AG08395 (cell line): ENCODE measurements around the gene DYNC1LI2.

Experiments
- DNase-seq: peaks from one replicate; pipeline ENCODE4 v3.0.0; 2012; ENCODE audit warnings: mixed read lengths, low spot score

The DYNC1LI2 gene

DNA sequence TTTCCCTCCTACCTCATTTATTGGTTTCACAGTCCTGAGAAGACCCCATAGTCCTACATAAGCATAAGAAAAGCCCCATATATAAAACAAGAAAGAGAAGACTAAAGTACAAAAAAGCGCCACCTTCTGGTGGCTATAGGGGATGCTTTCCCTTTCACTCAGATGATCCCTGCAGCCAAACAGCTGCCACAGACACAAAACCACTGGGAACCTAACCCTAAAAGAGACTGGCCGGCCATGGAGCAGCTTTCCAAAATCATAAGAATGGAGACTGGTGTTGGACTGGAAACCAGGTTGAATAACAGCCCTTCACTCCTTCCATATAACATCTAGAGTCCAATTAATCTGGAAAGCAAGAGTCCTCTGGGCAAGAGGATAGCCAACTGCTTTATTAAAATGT, 11.4 kb downstream of the DYNC1LI2 start:
- peak; percentile 68 for DNase-seq

DNA sequence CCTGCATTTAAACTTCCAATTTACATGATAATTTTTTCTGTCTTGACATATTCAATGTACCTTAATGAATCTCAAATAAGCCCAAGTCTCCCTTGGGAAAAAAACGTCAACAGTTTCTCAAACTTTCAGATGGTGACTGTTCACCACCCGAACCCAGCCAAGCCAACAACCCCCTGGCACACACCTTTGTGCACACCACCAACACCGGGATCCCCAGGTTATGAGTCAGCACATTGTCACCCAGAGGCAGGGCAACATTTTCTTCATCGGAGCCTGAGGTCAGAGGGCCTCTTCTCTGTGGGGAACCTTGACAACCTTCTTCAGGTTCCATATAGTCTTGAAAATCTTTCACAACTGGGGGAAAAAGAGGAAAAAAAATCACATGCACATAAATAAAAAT, 15.5 kb downstream of the DYNC1LI2 start:
- no peak for DNase-seq

DNA sequence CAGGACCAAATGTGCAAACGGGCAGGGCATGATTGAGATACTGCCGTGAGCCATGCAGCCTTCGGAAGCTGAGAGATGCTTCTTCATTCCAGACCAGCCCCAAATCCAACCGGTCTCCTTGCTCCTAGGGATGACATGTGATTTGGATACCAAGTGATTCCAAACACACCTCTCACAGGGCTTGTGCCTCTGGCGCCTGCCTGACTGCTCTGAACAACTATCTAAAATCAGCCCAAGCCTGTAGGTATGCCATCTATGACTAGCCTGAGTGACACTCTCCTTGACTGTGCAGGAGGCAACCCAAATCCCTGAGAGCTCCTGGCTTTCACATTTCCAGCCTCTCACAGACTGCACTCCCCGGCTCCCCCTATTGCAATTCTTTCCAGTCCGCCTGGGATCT, 20.3 kb downstream of the DYNC1LI2 start:
- DNase-seq, result no peak

DNA sequence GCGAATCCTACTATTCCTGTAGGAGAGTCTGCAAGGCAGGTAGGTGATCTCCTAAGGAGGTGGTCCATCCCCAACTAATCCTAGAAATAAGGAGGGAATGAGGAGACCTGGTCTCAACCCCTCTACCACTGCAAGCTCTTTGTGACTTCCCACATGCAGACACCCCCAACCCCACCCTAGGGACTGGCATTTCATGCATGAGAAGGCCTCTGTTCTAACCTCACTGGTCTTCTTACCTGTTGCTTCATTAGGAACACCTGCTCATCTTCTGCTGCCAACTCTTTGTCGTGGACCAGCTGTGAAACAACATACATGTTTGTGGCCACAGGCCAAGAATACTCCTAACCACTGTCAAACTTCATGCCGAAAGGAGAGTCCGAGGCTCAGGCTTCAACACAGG, 22.6 kb downstream of the DYNC1LI2 start:
- DNase-seq, result no peak

DNA sequence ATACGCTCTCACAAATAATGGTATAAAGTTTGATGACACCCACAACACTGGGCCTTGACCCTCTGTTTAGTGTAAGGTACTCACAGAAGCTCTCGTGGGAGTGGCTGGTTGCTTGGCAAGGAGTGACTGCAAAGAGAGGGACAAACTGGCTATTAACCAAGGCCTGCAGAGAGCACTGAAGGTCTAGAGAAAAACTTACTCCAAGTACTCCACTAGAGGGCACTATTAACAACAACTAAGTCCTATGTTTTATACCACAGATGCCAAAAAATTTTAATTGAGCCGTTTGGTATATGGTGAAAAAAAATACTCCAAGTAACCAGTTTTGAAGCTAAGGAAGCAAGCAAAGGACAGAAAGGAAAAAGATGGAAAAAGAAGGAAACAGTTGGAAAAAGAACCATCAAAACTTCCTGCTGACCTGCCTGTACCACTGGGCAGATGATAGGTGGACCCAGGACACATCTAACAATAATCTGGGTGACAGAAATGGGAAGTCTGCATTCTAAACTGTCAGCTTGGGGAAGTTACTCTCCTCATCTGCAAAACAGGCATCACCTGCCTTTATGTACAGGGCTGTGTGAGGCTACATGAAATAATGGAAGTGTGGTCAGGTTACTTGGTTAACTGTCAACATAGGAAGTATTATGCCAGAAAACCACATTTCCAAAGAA, 23.2 kb downstream of the DYNC1LI2 start:
- peak; percentile 82 for DNase-seq

DNA sequence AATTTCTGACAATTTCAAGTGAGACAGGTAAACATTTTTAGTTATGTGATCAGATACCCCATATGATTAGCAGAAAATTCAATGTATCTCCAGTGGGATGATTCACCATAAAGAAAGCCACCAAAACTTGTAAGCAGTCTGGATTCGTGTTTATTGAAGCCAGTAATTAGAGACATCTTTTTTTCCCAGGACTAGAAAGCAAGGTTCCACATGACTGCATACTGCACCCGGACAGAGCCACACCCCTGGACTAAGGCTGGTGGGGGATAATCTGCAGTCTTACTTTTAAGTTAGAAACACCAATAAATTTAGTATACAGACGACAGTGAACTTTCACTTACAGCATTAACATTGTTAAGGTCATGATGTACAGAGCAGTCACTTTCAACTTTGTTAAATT, 30.6 kb downstream of the DYNC1LI2 start:
- DNase-seq, result peak; percentile 38

DNA sequence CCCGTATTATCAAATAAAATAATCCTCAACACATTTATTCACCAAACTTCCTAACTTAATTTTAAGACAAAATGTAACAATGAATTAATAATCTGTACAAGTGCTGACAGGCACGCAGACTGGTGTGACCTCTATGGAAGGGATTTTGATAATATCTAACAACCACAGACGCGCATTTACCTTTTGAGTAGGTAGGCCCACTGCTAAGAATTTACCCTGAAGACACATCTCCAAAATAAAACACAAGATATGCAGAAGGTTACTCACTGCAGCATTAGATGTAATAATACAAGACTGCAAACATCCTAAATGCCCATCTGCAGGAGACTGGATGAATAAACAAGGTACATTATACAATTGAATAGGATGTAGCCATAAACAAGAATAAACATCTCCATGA, 32.2 kb downstream of the DYNC1LI2 start:
- no peak for DNase-seq

DNA sequence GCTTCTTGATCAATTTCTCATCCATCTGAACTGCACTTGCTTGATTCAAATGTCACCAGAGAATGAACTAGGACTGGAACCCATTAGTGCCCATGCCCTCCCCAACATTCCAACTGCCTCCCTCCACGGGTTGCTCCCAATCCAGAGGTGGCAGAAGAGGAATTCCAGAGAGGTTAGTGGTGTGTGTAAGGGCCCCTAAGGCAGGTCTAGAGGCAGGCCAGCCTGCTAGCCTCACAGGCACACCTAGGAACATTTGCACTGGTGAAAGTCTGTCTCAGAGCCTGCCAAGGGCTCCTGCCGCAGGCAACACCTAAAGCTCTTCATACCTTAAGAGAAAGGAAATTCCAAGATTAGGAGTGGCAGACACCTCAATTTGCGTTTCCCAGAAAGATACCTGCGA, 33.6 kb downstream of the DYNC1LI2 start:
- no peak for DNase-seq

DNA sequence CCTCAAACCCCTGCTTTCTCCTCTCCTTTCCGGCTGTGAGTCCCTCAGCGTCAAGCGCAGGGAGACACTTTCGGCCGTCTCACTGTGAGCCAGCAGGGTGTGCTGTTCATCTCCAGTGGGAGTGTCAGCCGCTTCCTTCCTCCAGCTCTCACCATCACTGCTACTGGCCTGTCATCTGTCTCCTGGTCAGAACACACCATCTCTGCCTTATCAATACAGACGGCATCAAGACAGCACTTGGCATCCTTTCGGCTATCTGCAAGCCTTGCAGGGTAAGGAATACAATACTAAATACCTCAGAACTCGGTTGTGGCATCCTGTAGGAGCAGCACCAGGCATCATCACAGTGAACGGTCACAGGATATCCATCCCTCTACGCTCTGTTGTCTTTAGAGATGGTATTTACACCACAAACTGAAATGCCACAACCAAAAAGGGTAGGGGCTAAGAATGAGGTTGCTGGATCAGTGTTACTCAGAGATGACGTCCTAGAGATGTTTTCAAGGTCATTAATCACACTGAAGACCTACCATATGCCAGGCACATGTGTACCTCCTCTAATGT, 34.2 kb downstream of the DYNC1LI2 start:
- DNase-seq, result peak; percentile 84

DNA sequence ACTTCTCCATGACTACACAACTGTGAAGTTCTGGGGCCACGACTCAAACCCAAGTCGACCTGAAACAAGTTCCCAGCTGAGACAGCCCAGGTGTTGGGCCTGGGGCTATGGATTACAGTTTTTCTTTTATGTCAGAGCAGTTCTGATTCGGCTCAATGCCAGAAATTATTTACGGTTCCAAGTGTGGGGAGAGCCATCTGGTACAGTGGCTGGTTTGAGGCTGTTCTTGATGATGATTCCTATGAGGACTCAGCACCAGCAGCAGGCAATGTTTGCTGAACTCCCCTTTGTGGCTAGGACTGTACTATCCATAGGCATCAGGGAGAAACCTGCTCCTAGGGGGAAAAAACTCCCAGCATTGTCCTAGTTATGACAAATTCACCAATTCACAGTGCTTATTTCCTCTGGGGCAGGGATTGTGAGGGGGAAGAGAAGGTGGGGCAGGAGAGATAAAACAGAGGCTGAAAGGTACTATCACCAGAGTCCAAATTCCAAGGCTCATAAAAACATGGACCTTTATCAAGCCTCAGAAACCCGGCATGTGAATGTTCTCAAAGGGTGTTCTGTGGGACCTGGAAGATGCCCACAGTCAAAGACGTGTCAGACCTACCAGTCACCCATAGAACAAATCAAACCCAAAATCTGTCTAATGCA, 36.6 kb downstream of the DYNC1LI2 start:
- no peak for DNase-seq

DNA sequence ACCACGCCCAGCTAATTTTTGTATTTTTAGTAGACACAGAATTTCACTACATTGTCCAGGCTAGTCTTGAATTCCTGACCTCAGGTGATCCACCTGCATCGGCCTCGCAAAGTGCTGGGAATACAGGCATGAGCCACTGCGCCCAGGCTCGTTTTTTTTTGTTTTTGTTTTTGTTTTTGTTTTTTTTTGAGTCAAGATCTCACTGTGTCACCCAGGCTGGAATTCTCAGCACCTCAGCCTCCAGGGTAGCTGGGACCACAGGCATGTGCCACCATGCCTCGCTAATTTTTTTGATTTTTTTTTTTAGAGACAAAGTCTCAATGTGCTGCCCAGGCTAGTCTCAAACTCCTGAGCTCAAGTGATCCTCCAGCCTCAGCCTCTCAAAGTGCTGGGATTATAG, 37.3 kb downstream of the DYNC1LI2 start:
- DNase-seq, result no peak

DNA sequence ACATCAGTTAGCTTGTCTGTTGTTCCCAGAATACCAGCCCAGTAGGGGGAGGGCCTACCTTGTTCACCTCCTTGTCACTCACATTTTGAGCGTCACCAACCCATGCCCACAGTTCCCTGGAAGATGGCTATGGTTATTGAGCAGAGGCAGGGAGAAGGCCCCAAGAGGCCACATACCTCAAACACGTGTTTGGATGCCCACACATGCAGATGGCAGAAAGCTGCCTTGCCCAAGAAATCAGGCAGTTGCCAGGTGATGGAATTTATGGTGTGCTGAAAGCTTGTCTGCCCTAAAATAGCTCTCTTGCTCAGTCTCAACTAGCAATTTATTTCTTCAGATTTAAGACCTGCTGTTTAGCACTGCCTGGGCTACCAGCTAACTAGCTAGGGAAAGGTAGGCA, 38.3 kb downstream of the DYNC1LI2 start:
- DNase-seq, result no peak

DNA sequence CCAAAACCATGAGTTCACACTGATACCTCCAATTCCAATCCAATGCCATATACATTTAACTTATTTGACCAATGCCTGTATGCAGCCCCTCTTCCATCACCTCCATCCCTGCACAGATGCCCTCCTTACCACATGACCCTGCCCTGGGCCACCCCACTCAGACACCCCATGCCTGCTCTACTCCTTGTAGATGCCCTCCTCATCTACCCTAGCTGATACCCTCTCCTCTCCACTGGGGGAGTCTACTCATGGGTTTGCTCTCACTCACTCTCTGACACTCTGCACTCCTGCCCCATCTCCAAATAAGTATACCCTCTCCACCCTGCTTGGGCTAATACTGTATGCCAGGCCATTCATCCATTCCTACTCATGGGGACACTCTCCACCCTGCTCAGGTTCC, 38.9 kb downstream of the DYNC1LI2 start:
- DNase-seq, result no peak

DNA sequence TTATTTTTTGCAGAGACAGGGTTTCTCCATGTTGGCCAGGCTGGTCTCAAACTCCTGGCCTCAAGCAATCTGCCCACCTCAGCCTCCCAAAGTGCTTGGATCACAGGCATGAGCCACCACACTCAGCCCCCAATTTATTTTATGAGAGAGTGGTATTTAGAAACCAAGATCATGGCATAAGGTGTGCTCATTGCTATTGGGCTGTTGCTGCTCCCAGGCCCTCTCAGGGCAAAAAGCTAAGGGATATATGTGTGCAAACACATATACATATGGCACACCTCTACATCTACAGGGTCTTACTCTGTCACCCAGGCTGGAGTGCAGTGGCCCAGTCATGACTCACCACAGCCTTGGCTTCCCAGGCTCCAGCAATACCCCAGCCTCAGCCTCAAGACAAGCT, 39.8 kb downstream of the DYNC1LI2 start:
- DNase-seq, result no peak

DNA sequence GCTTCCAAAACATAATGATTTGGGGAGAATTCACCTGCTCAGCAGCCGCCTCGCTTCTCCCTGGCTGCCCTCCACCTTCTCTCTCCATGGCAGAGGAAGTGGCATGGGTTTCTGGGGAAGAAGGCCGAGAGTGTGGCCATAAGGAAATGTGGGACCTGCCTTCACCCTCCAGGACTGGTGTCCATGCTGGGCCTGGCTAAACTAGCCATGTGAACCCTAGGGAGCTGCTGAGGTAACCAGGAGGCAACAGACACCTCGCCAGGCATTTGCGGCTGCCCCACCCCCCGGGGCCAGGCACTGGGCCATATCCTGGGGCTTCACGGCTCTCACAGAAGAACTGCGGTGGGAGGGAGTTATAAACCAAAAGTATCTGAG, 44.9 kb downstream of the DYNC1LI2 start:
- DNase-seq, result no peak

DNA sequence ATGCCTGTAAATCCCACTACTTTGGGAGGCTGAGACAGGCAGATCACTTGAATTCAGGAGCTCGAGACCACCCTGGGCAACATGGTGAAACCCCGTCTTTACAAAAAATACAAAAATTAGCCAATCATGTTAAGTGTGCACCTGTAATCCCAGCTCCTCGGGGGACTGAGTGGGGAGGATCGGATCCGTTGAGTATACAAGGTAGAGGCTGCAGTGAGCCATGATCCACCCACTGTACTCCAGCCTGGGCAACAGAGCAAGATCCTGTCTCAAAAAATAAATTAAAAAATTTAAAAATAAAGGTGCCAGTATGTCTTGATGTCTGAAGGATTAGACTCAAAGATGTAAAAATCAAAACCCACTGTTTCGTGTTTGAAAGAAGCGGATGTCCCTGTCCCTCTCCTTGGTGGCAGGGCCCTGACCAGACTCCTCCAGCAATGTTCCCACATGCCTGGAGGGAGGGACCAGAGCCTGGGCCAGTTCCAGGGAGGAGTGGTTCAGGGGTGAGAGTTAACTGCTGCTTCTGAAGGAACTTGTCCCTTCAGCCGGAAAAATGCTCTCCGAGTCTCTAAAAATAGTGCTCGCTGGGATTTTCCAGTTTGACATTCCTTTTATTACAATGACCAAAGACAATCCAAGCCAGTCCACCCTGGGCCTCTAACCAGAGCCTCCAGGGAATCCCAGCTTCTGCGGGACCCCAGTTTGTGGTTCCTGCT, 45.5 kb downstream of the DYNC1LI2 start:
- DNase-seq, result peak; percentile 76

DNA sequence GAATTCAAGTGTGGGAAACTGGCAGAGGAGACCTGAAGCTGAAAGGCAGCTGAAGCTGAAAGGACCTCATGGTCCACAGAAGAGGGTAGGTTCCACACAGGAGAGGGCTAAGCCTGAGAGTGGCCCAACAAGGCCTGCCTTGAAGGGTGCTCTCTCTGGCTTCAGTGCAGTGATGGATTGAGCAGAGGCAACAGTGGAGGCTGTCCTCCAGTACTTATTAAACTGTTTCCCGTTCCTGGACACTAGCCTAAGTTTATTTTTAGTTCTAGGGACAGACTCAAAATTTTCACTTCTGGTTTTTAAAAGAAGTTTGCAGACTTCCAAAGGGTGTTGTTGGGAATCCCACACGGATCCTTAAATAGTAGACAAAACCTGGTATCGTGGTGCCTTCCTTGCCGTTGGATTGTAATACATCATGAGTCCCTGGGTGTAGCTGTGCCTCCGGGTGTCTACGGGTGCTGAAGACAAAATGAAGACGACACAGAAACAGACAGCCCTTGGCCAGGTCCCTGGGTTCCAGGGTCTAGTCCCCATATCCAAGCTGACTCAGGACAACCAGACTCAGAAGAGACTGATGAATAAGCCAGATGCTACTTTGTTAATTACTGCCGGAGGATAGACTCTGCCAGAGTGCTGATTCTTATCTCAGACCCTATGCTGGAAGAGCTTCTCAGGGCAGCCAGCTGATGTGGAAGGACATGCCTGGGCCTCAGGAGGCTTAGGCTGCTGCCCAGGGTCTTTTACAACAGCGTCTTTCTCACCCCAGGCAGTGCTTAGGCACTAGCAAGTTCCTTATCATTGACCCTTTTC, 47.8 kb downstream of the DYNC1LI2 start:
- DNase-seq, result no peak

DNA sequence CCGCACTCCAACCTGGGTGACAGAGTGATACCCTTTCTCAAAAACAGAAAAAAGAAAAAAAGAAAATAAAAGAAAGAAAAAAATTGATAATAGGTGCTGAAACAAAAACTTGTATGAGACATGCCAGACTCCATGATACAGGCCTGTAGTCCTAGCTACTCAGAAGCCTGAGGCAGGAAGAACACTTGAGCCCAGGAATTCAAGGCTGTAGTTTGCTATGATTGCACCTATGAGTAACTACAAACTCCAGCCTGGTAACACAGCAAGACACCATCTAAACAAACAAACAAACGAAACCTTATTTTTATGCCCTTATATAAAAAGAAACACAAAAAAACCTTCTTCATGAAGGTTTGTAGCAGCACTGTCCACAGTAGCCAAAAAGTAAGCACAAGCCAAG, 49.9 kb downstream of the DYNC1LI2 start:
- no peak for DNase-seq

DNA sequence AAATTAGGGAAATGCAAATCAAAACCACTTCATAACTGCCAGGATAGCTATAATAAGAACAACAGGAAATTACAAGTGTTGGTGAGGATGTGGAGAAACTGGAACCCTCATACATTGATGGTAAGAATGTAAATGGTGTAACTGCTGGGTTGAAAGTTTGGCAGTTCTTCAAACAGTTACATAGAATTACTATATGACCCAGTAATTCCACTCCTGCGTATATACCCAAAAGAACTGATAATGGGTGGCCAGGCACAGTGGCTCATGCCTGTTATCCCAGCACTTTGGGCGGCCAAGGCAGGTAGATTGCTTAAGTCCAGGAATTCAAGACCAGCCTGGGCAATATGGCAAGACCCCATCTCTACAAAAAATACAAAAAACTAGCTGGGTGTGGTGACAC, 50.4 kb downstream of the DYNC1LI2 start:
- no peak for DNase-seq

DNA sequence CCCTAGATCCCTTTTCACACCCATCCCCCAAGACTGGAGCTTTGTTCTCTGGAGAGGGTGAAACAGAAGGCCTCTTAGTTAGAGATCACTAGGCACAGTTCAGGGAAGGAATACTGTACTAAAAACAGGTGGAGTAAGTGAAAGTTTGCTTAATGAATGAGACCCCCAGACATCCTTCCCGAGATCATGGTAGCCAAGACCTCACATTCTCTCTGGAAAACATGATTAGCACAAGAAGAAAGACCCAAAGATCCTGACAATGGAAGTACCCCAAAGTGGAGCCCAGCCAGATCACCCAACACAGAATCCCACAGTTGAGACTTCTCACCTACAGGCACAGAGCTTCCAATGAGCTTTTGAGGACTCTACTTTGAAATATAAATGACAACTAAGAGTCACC, 51.5 kb downstream of the DYNC1LI2 start:
- no peak for DNase-seq

DNA sequence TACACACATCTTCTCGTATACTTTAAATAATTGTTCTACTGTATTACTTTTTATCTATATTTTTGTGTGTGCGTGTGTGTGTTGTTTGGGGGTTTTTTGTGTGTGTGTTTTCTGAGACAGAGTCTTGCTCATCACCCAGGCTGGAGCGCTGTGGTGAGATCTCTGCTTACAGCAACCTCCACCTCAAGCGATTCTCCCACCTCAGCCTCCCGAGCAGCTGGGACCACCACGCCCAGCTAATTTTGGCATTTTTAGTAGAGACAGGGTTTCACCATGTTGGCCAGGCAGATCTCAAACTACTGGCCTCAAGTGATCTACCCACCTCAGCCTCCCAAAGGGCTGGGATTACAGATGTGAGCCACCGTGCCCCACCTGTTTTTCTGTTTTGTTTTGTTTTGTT, 53.4 kb downstream of the DYNC1LI2 start:
- DNase-seq, result no peak
